Panc1 (cell line): ENCODE data around the gene CNOT3.

Experiments
- CTCF ChIP-seq: fragments of 450-650 bp; IDR thresholded peaks from 2 replicates; pipeline ENCODE4 v1.5.1; 2017; ENCODE audit warnings: mild to moderate bottlenecking
- REST ChIP-seq, 2 experiments: IDR thresholded peaks; 2 replicates each; pipeline ENCODE4 v1.6.1; 2011 to 2012; ENCODE audit warnings: low read depth in 2 of 2, control low read depth in 1 of 2, low read length in 1 of 2, mild to moderate bottlenecking in 1 of 2, moderate library complexity in 1 of 2; ENCODE audit not compliant: insufficient read depth in 1 of 2
- SIN3A ChIP-seq: IDR thresholded peaks from 2 replicates; pipeline ENCODE4 v1.6.1; 2012; ENCODE audit warnings: low read depth, mild to moderate bottlenecking, low read length, moderate library complexity, borderline replicate concordance; ENCODE audit not compliant: insufficient read depth

- TF ChIP-seq CTCF (no peak), SIN3A (no peak), REST (IDR thresholded peaks at IDR 0.05; ENCODE audit: insufficient read depth in 1 of 2, low read depth in 2 of 2, low read length in 1 of 2) (no peak)
These were observed 19.4 kb downstream of the CNOT3 start for GRCh38 chr19:54156953-54157352.
